ENCODE measurements around the gene ELMO3.

GRCh38 chr16:67182288-67182687, 16.6 kb upstream of the ELMO3 start:
- no peak for TF ChIP-seq CTCF (IDR thresholded peaks at IDR 0.05)
- no peak for TF ChIP-seq POLR2A (IDR thresholded peaks at IDR 0.05)

All from esophagus squamous epithelium (tissue), 4 donors.